ENCODE results near the gene CHD6.
A peak's percentile ranks its signal among the peaks of the same experiment; 100 is the strongest.

CHD6 gene

DNA sequence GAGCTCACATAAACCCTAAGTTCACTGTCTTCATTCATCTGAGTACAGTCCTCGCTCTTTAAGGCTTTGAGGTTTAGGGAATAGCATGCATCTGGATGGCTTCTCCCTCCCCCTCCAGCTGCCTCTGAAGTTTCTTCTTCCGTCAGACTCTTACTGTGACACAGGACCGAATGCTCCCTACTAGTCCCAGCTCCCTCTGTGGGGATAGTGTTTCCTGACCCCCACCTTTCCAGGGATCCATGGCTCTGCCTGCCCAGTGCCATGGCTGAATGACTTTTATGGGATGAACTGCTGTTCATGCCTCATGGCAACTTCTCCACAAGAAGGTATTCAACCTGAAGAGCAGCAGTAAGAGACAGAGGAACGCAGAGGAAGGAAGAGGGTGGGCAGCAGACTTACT is 171.7 kb downstream of the CHD6 start:
- Mint-ChIP-seq H3K4me1 (ENCODE audit: low read depth) (peaks cover 10% of the 10 kb centered on the region), H3K4me3 (no peak overlapping the region), H3K27ac (no peak overlapping the region), H3K9me3 (no peaks in the 10 kb centered on the region), H3K27me3 (no peaks in the 10 kb centered on the region), H3K36me3 (ENCODE audit: low read depth) (peaks cover 32% of the 10 kb centered on the region)

DNA sequence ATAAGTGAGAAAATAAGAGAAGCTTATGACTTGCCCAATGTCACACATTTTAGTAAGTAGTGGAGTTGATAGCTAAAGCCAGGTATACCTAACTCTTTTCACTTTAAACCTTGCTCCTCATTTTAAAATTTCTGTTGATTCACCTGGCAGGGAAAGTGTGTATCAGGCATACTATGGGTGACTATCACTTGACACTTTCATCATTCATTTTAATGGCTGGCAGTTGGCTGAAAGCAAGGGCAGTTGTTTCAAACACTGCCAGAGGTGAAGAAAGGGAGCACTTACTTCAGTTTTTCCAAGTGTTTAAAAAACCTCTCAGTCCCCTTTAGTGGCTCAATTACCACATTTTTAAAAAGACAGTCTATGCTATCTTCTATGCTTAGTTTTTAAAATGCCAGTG is 173.4 kb downstream of the CHD6 start:
- Mint-ChIP-seq H3K4me1 (ENCODE audit: low read depth) (peaks cover 10% of the 10 kb centered on the region), H3K27me3 (no peaks in the 10 kb centered on the region), H3K4me3 (no peak overlapping the region), H3K9me3 (no peaks in the 10 kb centered on the region), H3K27ac (no peak overlapping the region), H3K36me3 (ENCODE audit: low read depth) (peaks cover 34% of the 10 kb centered on the region)

DNA sequence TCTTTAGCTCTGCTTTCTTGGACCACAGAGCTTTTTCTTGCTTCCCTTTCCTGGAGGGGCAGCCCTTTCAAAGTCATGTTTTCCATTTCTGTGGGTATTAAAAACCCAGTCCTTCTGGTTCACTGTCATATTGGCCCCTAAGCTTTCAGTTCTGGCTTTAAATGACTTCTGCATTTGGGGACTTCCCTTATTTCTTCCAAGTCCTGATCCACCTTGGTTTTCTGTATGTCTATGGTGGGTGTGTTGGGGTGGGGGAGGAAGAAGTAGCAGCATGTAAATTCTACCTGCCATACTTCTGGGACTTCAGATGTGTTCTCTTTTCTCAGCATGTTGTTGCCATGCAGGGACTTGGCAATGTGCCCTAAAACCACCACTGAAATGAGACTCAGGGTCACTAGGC is 174.5 kb downstream of the CHD6 start:
- no peaks in the 10 kb centered on the region for H3K9me3 Mint-ChIP-seq
- H3K27me3 Mint-ChIP-seq: no peaks in the 10 kb centered on the region
- no peak overlapping the region for H3K4me3 Mint-ChIP-seq
- no peak overlapping the region for H3K27ac Mint-ChIP-seq
- peaks cover 10% of the 10 kb centered on the region for H3K4me1 Mint-ChIP-seq (ENCODE audit: low read depth)
- H3K36me3 Mint-ChIP-seq (ENCODE audit: low read depth): peaks cover 35% of the 10 kb centered on the region

DNA sequence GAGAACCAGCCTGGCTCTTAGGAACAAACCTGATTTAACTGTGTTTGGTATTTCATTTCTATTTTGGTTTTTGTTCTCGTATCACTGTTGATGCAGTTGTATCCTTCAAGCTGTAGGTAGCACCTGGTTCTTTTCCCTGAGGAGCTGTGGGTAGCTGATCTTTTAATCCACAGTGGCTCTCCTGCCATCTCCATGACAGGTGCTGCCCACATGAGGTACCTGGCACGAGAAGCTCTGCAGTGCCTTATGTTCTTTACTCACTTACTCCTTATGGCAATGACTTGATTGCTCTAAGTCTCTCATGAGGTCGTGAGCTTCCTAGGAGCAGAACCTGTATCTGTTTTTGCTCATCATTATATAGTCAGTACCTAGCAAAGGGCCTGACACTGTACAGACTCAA is 177.3 kb downstream of the CHD6 start:
- Mint-ChIP-seq H3K4me3 (no peak overlapping the region), H3K36me3 (ENCODE audit: low read depth) (peaks cover 41% of the 10 kb centered on the region), H3K4me1 (ENCODE audit: low read depth) (peaks cover 30% of the 10 kb centered on the region), H3K9me3 (no peaks in the 10 kb centered on the region), H3K27ac (no peak overlapping the region), H3K27me3 (no peaks in the 10 kb centered on the region)

DNA sequence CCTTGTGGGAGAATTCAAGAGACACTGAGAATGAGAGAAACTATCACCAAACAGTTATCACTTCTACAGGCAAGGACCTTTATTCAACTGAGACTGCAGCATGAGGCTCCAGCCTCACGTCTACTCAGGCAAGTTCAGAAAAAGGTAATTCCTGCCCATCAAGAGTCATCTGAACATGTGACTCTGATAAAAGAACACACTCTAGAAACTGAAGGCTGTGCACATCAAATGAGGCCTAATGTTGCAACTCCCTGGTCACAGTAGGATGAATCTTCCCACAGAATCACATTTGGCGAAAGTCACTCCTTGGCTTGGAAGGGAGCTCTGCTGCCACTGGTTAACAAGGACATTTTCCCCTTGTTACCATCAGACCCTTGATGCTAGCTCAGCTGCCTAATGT is 180.3 kb downstream of the CHD6 start:
- Mint-ChIP-seq H3K36me3 (ENCODE audit: low read depth) (peaks cover 65% of the 10 kb centered on the region), H3K27ac (no peak overlapping the region), H3K27me3 (no peaks in the 10 kb centered on the region)

DNA sequence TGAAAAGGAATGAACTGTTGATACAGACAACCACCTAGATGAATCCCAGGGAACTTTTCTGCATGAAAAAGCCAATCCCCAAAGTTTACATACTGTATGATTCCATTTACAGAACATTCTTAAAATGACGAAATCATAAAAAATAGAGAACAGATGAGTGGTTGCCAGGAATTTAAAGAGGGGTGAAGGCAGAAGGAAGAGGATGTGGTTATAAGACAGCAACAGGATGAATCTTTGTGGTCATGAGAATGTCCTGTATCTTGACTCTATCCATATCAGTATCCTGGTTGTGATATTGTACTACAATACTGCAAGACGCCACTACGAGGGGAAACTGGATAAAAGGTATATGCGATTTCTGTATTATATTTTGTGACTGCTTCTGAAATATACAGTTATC is 181.5 kb downstream of the CHD6 start:
- Mint-ChIP-seq H3K9me3 (no peaks in the 10 kb centered on the region), H3K27ac (peak overlapping the region; percentile 24), H3K4me1 (ENCODE audit: low read depth) (peaks cover 36% of the 10 kb centered on the region), H3K27me3 (no peaks in the 10 kb centered on the region), H3K36me3 (ENCODE audit: low read depth) (peaks cover 67% of the 10 kb centered on the region), H3K4me3 (no peak overlapping the region)

More for the DNA sequence above, 180.3 kb downstream of the CHD6 start:
- Mint-ChIP-seq H3K4me3 (no peak overlapping the region), H3K9me3 (no peaks in the 10 kb centered on the region), H3K4me1 (ENCODE audit: low read depth) (peaks cover 29% of the 10 kb centered on the region)

DNA sequence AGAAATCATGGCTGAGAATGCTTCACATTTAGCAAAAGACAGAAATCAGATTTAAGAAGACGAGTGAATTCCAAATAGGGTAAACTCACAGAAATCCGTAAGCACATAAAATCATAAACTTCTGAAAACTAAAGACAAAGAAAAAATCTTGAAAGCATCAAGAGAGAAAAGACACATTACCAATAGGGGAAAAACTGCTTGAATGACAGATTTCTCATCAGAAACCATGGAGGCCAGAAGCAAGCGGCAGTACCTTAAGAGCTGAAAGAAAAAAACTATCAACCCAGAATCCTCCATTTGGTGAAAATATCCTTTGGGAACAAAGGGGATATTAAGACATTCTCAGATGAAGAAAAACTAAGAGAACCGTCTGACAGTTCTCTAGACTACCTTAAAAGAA is 185.0 kb downstream of the CHD6 start:
- Mint-ChIP-seq H3K9me3 (no peaks in the 10 kb centered on the region), H3K27ac (peak overlapping the region; percentile 69), H3K4me3 (no peak overlapping the region), H3K27me3 (no peaks in the 10 kb centered on the region), H3K4me1 (ENCODE audit: low read depth) (peaks cover 47% of the 10 kb centered on the region), H3K36me3 (ENCODE audit: low read depth) (peaks cover 68% of the 10 kb centered on the region)

DNA sequence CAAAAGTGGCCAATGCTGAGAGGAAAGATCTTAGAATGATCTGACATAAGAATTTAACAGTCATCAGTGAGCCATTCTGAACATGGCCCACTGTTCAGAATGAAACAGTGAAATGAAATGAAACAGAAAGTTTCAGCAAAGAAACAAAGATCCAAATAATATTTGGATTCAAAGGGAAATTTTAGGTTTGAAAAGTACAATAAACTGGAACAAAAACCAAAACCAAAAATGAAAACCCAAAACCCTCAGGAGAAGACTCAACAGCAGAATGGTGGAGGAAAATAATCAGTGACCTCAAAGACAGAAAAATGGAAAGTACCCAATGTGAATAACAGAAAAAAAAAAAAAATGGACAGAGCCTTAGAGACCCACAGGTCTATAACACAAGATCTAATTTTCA is 185.4 kb downstream of the CHD6 start:
- Mint-ChIP-seq H3K27me3 (no peaks in the 10 kb centered on the region), H3K4me3 (peak overlapping the region; percentile 15), H3K9me3 (no peaks in the 10 kb centered on the region), H3K4me1 (ENCODE audit: low read depth) (peaks cover 50% of the 10 kb centered on the region), H3K36me3 (ENCODE audit: low read depth) (peaks cover 69% of the 10 kb centered on the region), H3K27ac (peak overlapping the region; percentile 69)

DNA sequence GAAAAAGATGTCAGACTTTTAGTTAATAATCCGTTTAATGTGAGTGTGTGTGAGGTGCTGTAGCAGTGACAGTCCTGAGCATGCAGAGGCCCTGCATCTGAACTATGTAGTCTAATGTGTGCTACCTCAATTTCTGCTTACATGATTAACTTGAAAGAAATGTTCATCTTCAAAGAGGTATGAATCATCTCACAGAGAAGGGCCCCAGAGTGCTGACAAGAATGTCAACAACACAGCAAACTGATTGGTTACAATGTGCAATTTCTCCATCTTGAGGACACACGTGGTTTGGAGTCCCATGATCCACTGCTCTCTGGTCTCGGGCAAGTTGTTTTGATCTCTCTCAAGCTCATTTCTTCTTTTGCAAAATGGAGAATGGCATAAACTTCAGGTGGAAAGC is 189.9 kb downstream of the CHD6 start:
- no peak overlapping the region for H3K4me3 Mint-ChIP-seq
- H3K27me3 Mint-ChIP-seq: no peaks in the 10 kb centered on the region
- H3K9me3 Mint-ChIP-seq: no peaks in the 10 kb centered on the region
- peaks cover 35% of the 10 kb centered on the region for H3K4me1 Mint-ChIP-seq (ENCODE audit: low read depth)
- H3K36me3 Mint-ChIP-seq (ENCODE audit: low read depth): peaks cover 75% of the 10 kb centered on the region
- H3K27ac Mint-ChIP-seq: peak overlapping the region; percentile 55

DNA sequence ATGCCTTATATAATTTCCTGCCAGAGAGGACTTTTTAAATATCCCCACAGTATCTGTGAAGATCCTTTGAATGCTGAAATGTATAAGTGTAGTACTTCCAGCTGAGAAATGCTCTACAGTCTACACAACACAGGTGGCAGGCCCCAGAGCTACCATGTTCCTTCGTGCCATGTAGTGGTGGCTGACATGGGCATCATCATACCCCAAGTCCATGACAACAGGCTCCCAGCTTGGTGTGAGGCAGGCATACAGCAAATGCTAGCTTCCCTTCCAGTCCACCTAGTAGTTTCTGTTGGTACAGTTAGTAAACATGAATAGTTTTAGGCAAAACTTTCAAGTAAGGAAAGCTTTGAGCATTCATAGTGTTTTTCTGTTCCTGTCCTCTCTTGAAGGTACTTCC is 190.3 kb downstream of the CHD6 start:
- peaks cover 31% of the 10 kb centered on the region for H3K4me1 Mint-ChIP-seq (ENCODE audit: low read depth)
- no peaks in the 10 kb centered on the region for H3K27me3 Mint-ChIP-seq
- H3K4me3 Mint-ChIP-seq: no peak overlapping the region
- no peaks in the 10 kb centered on the region for H3K9me3 Mint-ChIP-seq
- H3K36me3 Mint-ChIP-seq (ENCODE audit: low read depth): peaks cover 75% of the 10 kb centered on the region
- H3K27ac Mint-ChIP-seq: peak overlapping the region; percentile 55

DNA sequence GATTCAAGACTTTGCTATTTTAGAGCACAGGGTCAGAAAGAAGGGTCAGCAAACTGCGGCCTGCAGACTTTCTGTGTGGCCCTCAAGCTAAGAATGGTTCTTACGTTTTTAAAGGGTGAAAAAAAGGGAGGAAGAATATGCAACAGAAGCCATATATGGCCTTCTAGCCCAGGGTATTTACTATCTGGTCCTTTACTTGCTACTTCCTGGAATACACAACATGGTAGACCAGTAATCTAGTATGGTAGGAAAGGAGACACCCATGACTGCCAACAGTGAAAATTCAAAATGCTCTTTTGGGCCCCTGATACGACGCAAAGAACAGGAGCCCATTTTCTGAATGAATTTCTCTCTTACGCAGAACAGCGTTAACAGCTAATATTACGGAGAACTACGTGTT is 191.2 kb downstream of the CHD6 start:
- no peaks in the 10 kb centered on the region for H3K27me3 Mint-ChIP-seq
- no peaks in the 10 kb centered on the region for H3K9me3 Mint-ChIP-seq
- H3K27ac Mint-ChIP-seq: no peak overlapping the region
- no peak overlapping the region for H3K4me3 Mint-ChIP-seq
- H3K36me3 Mint-ChIP-seq (ENCODE audit: low read depth): peaks cover 78% of the 10 kb centered on the region
- H3K4me1 Mint-ChIP-seq (ENCODE audit: low read depth): peaks cover 24% of the 10 kb centered on the region

DNA sequence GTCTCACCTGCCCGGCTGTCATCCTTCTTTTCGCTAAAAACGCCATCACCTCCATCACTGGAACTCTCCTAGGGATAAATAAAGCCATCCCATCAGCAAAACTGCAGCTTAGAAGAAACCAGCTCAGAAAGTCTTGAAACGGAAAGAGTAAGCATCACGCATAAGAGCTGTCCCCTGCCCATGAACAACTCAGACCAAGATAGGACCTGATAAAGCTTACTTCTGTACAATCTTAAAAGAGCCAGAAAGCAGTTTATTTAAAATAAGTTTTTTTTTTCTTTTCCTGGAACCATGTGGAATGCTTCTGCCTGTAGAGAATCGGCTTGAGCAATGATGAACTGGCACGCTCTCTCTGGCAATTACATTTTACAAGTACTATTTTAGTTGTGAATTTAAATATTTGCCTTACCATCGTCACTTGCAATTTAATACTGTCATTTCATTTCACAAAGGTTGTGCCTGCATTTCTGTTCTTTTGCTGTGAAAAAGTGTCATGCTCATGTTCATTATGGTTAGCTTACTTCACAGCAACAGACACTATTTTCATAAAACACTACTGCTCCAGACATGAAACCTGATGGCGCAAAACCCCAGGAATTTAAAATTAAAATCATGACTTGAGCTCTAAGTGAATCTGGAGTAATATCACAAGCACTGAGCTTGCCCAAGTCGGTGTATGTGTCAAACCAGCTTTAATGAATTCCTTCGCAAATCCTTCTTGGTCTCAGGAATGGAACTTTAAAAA is 191.9 kb downstream of the CHD6 start:
- Mint-ChIP-seq H3K27me3 (no peaks in the 10 kb centered on the region), H3K36me3 (ENCODE audit: low read depth) (peaks cover 86% of the 10 kb centered on the region), H3K27ac (no peak overlapping the region), H3K4me1 (ENCODE audit: low read depth) (peaks cover 24% of the 10 kb centered on the region), H3K4me3 (no peak overlapping the region), H3K9me3 (no peaks in the 10 kb centered on the region)

DNA sequence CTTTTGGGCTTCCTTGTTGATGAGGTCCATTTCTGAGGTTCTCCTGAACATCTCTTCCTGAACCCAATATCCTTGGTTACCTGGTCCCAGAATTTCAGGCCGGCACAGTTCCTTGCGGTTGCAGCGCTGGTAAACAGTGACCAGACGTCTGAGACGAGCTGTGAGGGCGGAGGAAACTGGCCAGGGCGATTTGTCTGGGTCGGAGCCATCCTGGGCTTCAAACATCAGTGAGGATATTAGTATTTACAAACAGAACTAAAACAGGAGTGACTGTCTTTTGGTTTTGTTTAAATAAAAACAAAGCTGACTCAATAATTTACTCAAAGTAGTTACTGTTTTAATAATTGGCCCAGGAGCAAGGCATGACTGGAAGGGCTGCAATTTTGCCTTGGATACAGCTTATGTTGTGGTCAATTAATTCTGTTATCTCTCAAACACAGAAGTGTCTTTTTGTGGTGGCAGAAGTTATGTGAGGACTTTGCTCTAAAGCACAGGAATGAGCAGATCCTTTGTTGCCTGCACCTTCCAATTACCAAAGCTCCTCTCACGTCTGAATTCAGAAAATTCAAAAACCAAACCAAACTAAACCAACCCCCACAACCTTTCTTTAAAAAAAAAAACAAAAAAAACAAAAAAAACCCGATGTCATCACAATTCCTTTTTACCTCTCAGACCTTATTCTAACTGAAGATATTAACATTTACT is 192.8 kb downstream of the CHD6 start:
- Mint-ChIP-seq H3K4me3 (no peak overlapping the region), H3K36me3 (ENCODE audit: low read depth) (peaks cover 90% of the 10 kb centered on the region), H3K4me1 (ENCODE audit: low read depth) (peaks cover 24% of the 10 kb centered on the region)

DNA sequence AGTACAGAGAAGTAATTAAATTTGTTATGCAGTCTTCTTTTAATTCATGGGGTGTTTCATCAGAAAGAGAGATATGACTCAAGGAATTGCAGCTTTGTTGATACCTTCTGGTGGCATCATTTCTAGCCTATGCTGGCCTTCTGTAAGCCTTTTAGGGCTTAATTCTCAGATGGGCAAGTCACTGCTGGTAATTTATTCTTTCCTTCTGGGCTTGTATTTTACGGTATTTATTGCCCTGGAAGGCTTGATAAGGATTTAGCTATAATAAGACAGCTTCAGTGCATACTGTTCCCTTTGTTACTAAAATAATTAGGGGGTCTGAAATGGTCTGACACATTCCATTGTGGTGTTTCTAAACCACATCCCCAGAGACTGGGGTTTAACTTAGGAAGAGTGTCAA is 193.6 kb downstream of the CHD6 start:
- Mint-ChIP-seq H3K27me3 (no peaks in the 10 kb centered on the region), H3K4me1 (ENCODE audit: low read depth) (peaks cover 24% of the 10 kb centered on the region), H3K9me3 (no peaks in the 10 kb centered on the region), H3K4me3 (no peak overlapping the region), H3K36me3 (ENCODE audit: low read depth) (peaks cover 86% of the 10 kb centered on the region), H3K27ac (no peak overlapping the region)

More for the DNA sequence above, 192.8 kb downstream of the CHD6 start:
- H3K27ac Mint-ChIP-seq: no peak overlapping the region
- no peaks in the 10 kb centered on the region for H3K9me3 Mint-ChIP-seq
- H3K27me3 Mint-ChIP-seq: no peaks in the 10 kb centered on the region

DNA sequence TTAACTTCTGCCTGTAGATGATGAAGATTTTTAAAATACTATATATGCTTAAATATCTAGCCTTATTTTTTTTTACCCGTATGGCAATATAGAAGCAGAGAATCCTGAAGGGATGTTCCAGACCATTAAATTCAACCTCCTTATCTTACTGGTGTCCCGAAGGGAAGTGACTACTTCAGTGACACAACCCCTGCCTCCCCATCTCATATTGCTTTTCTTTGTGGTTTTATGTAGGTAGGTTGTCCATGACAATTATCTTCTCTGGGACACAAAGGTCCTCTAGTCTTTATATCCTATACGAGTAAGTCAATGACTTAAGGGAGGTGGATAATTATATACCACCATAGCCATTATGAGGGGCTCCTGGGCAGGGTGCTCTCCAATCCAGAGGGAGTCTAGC is 194.2 kb downstream of the CHD6 start:
- no peaks in the 10 kb centered on the region for H3K9me3 Mint-ChIP-seq
- no peak overlapping the region for H3K27ac Mint-ChIP-seq
- H3K36me3 Mint-ChIP-seq (ENCODE audit: low read depth): peaks cover 82% of the 10 kb centered on the region
- no peak overlapping the region for H3K4me3 Mint-ChIP-seq
- peaks cover 19% of the 10 kb centered on the region for H3K4me1 Mint-ChIP-seq (ENCODE audit: low read depth)
- no peaks in the 10 kb centered on the region for H3K27me3 Mint-ChIP-seq

DNA sequence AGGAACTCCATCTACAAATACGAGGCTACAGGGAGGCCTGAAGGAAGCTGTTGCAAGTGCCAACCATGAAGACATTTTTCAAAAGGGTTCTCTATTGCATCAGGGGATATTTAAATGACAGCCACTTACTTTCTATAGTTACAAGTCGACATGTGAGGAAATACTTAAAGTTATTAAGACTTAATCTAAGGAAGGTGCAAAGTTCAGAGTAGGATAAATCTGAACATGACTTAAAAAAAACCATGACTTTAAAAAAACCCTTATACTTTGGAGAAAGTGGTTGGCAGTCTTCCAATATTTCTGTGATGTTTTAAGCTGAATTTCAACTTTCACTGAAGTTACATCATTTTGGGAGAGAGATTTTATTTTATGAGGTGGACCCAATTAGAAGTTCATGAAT is 195.2 kb downstream of the CHD6 start:
- Mint-ChIP-seq H3K9me3 (no peaks in the 10 kb centered on the region), H3K36me3 (ENCODE audit: low read depth) (peaks cover 73% of the 10 kb centered on the region), H3K4me1 (ENCODE audit: low read depth) (peaks cover 10% of the 10 kb centered on the region), H3K27ac (no peak overlapping the region), H3K4me3 (no peak overlapping the region), H3K27me3 (no peaks in the 10 kb centered on the region)

Measured in stimulated activated naive CD8-positive, alpha-beta T cell treated with anti-CD3 and anti-CD28 coated beads, Interleukin-15, Interleukin-2, amounts not matched to agents 100 ng/mL and 50 ng/mL, for 24 hours (primary cell).